ENCODE data around the gene NADK2.
"Not testable (repeated sequence)": the region's sequence is repeated elsewhere in the genome, so short reads cannot be mapped to it uniquely, and the experiment has no call there.

Gene NADK2

GRCh38 chr5:36205329-36205728, 36.4 kb downstream of the NADK2 start:
- DNase-seq, result no peak

GRCh38 chr5:36202521-36202961, 39.2 kb downstream of the NADK2 start:
- no peak for DNase-seq

GRCh38 chr5:36200513-36200912, 41.2 kb downstream of the NADK2 start:
- no peak for DNase-seq

GRCh38 chr5:36199620-36200019, 42.1 kb downstream of the NADK2 start:
- no peak for DNase-seq

- DNase-seq, result not testable (repeated sequence)
Observed at GRCh38 chr5:36198783-36199182, 42.9 kb downstream of the NADK2 start.

- DNase-seq, result no peak
Observed at GRCh38 chr5:36198281-36198680, 43.4 kb downstream of the NADK2 start.

- DNase-seq, result no peak
Observed at GRCh38 chr5:36193746-36194145, 48.0 kb downstream of the NADK2 start.

DNA sequence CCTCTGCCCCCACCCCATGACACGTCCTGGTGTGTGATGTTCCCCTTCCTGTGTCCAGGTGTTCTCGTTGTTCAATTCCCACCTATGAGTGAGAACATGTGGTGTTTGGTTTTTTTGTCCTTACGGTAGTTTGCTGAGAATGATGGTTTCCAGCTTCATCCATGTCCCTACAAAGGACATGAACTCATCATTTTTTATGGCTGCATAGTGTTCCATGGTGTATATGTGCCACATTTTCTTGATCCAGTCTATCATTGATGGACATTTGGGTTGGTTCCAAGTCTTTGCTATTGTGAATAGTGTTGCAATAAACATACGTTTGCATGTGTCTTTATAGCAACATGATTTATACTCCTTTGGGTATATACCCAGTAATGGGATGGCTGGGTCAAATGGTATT, 57.3 kb downstream of the NADK2 start:
- DNase-seq, result not testable (repeated sequence)

GRCh38 chr5:36181774-36182173, 60.0 kb downstream of the NADK2 start:
- no peak for DNase-seq

DNA sequence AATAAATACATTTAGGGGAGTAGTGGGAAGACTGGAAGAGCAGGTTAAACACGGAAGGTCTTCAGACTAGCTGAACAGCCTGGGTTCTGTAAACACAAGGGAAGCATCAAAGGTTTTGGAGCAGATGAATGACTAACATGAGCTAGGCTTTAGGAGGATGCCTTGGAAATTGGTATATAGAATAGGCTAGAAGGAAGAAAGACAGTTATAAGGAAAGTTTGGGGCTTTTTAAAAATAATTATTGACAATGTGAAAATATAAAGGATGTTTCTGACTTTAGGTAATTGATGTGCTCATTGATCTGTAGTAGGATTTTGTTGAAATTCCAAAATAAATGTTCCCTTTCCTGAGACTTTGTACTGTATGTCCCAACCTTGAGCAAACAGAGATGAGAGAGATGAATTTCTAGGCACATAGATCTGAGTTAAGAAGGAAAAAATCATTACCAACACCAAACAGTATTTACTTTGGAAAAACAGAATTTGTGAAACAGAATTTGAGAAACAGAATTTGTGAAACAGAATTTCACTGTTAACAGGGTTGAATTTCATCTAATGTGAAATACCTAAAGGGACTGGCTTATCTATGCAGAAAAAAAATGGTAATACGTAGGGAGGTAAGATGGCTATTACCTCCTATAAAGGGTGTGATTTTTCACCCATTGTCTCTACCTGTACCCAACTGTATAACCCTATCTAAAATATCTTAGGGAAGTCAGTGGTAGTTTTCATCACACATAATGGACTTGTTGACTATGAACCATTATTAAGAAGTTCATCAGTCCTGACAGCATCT, 61.0 kb downstream of the NADK2 start:
- no peak for DNase-seq

DNA sequence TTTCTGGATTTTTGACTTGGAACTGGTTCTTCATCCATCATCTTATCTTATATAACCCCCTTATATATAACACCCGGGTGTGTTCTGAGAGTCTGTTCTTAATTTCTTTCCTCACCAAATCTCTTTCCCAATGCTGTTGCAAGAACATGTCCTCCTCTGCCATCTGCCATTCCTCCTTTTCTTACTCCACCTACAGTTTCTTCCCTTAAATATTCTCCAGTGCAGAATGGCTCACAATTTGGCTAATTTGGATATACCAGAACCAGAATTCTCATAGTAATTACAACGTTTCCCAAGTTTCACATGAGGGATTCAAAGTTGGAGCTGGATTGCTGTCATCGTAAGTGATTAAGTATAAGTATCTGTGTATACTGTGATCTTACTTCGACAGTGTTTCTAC, 61.8 kb downstream of the NADK2 start:
- DNase-seq, result no peak

DNA sequence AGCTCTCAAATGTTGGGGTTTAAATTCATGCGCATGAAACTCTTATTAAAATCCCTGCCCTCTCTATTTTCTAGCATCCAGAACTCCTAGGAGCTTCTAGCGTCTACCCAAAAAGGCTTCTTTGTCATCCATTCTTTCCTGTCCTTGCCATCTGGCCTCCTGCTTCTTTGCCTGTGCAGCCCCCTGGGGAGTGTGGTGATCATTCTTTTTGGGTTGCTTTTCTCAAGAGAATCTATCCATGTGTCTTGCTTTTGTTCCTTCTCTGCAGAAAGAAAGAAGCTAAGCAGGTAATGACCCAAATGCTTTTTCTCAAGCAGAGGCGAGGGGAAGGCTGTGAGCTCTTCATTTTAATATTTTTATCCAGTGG, 63.2 kb downstream of the NADK2 start:
- no peak for DNase-seq

DNA sequence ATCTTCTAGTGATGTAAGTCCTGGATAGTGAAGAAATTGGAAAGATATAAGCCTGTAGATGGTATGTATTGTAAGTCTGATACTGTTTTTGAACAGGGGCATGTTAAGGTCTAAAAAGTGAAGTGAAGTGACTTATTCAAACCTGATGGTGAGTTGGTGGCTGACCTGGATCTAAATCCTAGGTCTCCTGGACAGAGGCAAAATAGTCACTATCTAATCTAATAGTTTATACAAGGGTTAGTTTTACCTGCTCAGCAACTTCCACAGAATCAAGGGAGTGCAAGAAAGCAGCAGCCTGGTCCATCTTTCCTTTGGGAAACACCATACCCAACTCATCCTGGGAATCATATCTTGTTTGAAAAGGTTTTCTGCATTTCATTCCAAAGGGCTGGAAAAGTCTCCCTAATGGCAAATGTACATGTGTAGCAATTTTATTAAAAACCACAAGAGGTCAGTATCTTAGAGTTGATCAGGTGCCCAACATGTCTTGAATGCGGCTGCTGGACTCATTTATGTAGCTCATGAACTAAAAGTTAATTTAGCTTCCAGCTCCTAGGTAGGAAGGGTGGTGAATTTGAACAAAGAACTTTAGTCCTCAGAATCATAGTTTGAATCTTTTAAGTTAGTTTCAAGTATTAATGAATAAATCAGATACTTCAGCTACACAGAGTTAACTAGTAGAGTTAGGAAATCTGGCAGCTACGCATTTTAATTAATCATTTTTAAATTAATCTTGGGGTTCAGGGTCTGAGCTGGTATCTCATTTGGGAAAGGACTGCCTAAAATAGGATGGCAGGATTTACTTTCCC, 63.8 kb downstream of the NADK2 start:
- DNase-seq, result no peak

DNA sequence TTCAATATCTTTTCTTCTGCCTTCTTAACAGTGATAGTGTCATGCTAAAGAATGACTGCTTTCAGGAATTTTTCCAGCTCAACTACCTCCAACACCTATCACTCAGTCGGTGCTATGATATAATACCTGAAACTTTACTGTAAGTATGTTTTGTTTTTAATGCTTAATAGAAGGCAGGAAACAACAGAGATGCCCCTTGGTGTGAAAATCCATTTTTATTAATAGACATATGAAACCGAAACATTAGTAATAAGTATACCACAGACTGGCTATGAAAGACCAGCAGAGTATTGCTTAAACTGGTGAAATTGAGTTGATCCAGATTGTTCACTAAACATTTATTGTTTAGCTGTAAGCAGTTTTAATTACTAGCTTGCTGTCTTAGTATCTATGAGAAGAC, 64.6 kb downstream of the NADK2 start:
- no peak for DNase-seq

- DNase-seq, result no peak
Observed at GRCh38 chr5:36175043-36175442, 66.7 kb downstream of the NADK2 start.

- no peak for DNase-seq
Observed at GRCh38 chr5:36174119-36174518, 67.6 kb downstream of the NADK2 start.

DNA sequence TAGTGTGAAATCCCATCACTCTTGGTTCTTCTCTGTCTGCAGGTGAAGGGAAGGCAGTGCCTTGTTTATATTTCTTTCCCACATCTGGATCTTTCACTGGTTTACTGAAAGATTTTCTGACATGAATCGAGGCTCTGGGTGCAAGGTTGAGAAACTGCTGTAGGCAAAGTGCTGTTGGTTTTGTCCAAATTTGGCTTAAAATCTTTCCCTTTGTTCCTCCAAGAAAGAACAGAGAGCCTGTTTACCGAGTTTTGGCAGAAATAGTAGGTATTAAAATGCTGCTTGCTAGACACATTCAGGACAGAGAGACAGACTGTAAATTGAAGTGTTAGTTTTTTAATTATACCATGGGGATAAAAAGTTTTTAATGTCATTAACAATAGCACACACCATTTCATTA, 68.3 kb downstream of the NADK2 start:
- DNase-seq, result no peak

DNA sequence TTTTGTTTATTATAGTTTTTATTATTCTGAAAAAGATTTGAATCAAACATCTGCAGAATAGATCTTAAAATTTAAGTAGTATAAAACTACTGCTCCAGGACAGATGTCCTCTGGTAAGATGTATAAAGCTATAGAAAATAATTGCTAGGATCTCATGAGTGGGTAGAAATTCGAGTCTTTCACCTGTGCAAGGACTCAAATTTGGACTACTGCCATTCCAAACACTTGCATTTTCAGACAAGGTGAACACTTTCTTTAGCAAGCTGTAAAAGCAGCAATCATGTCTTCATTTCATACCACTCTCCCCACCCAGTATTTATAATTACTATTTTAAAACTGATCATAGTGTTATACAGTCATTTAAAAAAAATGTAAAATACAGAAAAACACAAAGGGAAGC, 69.1 kb downstream of the NADK2 start:
- no peak for DNase-seq

GRCh38 chr5:36170832-36171424, 70.8 kb downstream of the NADK2 start:
- no peak for DNase-seq

- no peak for DNase-seq
Observed at GRCh38 chr5:36168737-36169136, 73.0 kb downstream of the NADK2 start.

- DNase-seq, result no peak
Observed at GRCh38 chr5:36164461-36164860, 77.3 kb downstream of the NADK2 start.

GRCh38 chr5:36162810-36163486, 78.8 kb downstream of the NADK2 start:
- no peak for DNase-seq

- DNase-seq, result no peak
Observed at GRCh38 chr5:36161361-36161760, 80.4 kb downstream of the NADK2 start.
